Esophagus squamous epithelium (tissue), 5 donors: ENCODE measurements around the gene E4F1. TPM values are rescaled to one million over a fixed set of nuclear protein-coding genes. Genes with fewer than 3 reads are reported as not detected.
"Not testable (repeated sequence)": the region's sequence is repeated elsewhere in the genome, so short reads cannot be mapped to it uniquely, and the experiment has no call there.

Experiments
- DNase-seq: peaks from one replicate; lab custom pipeline; 2025; lab: John Stamatoyannopoulos, UW
- H3K27ac ChIP-seq, 4 donors: fragments of 200-600 bp; sonication (generic); one replicate each; pipeline ENCODE4 v1.5.1; 2016 to 2019; ENCODE audit warnings: mild to moderate bottlenecking in 1 of 4
- H3K27me3 ChIP-seq, 4 donors: fragments of 200-600 bp; sonication (generic); 1 replicate in 3 of 4; 2 replicates in 1 of 4; pipeline versions ENCODE4 v1.5.1 to v1.6.0; 2017 to 2021; ENCODE audit warnings: antibody characterized with exemption in 1 of 4
- H3K36me3 ChIP-seq, 3 donors: fragments of 200-600 bp; sonication (generic); one replicate each; pipeline ENCODE4 v1.5.1; 2016 to 2019
- H3K4me1 ChIP-seq, 3 donors: fragments of 200-600 bp; sonication (generic); one replicate each; pipeline ENCODE4 v1.5.1; 2017 to 2019
- H3K4me3 ChIP-seq, 4 donors: fragments of 200-600 bp; sonication (generic); 1 replicate in 3 of 4; 2 replicates in 1 of 4; pipeline ENCODE4 v1.5.1; 2016 to 2019; ENCODE audit warnings: mild to moderate bottlenecking in 2 of 4, moderate library complexity in 1 of 4
- H3K9me3 ChIP-seq, 3 donors: fragments of 200-600 bp; sonication (generic); one replicate each; pipeline ENCODE4 v1.5.1; 2016 to 2019
- CTCF ChIP-seq, 6 experiments: fragments of 450-650 bp in 4 of 6; fragments of 200-600 bp in 2 of 6; sonication (generic) in 2 of 6; IDR thresholded peaks; one replicate each; pipeline ENCODE4 v1.5.1; 2016 to 2019; ENCODE audit warnings: antibody characterized with exemption in 6 of 6, mild to moderate bottlenecking in 4 of 6, moderate library complexity in 4 of 6
- POLR2A ChIP-seq, 4 donors: fragments of 450-650 bp; IDR thresholded peaks; one replicate each; pipeline ENCODE4 v1.6.1; 2017; ENCODE audit warnings: antibody characterized with exemption in 4 of 4, mild to moderate bottlenecking in 4 of 4, moderate library complexity in 3 of 4
- WGBS, 2 donors: methylation state at CpG; one replicate each; pipeline ENCODE4 v1.1.5; 2018; 5-methylcytosine and 5-hydroxymethylcytosine counted together
- intact Hi-C: fragments of 100-400 bp; cut with DNase I; formaldehyde crosslinking; loops from one replicate; pipeline ENCODE4 v1.15.0; 2022
- total RNA-seq, 4 donors: library from RNA; depleted of rRNA; stranded (reverse); fragments of >200 nt; gene quantifications; one replicate each; pipeline ENCODE4 v1.1.0, GENCODE V29; 2016
- donor health status: DM: yes; HTN: yes; CAD: no.

The E4F1 gene
- total RNA-seq, 4 donors from 2014 or later = 16.8 to 25.6 (median 19.2) TPM

DNA sequence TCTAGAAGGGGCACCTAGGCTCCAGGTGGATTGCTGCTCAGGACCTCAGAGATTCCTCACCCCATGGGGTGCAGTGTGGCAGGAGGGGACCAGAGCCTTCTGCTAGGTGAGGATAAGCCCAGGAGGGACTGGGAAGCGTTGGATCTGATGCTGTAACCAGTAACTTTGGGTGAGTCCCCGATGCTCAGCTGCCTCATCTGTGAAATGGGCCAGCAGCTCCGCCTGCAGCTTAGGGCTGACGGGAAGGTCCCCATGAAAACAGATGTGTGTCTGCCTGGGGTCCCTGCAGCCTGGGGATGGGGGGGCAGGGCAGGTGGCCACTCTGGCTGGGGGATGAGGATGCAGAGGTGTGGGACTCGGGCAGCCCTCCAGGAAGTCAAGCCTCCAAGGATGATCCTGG lies 24.3 kb upstream of the E4F1 start:
- Histone ChIP-seq H3K27ac (no peak overlapping the region), H3K4me3 (no peak overlapping the region), H3K36me3 (no peaks in the 10 kb centered on the region), H3K4me1 (peaks cover 15 to 27% (median 20%) of the 10 kb centered on the region in 3 donors), H3K27me3 (peaks cover 10 to 54% (median 16%) of the 10 kb centered on the region in 4 donors), H3K9me3 (no peaks in the 10 kb centered on the region)
- intact Hi-C loops = no loop called here
- TF ChIP-seq CTCF (IDR thresholded peaks at IDR 0.05) (no peak), POLR2A (IDR thresholded peaks at IDR 0.05) (no peak)
- DNase-seq = no peak
- 60% methylated on average over 1 of the region's 5 CpGs; no CpG with 5 or more reads in 1 of the 2 donors for WGBS, 2 donors

DNA sequence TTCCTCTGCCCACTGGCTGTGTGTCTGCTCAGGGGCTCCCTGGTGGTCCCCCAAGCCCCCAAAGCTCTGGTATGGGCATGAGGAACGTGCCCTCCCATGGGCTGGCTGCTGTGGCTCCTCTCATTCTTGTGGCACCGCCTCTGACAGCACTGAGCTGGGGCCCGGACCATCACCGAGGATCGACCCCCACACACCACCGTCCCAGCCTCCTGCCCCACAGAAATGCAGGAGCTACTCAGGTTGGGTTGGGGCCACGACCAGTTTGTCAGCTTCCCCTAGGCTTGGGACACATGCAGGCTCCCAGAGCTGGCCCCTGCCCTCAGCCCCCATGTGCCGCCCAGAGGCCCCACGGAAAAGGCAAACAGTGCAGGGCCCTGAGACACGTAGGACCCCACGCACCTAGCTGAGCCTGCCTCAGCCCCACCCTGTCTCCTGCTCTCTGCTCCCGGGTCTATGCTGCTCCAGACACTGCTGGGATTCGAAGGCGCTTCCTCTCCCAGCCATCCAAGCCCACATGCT lies 23.7 kb upstream of the E4F1 start:
- intact Hi-C loops = no loop called here
- TF ChIP-seq POLR2A (IDR thresholded peaks at IDR 0.05) = no peak
- TF ChIP-seq CTCF (IDR thresholded peaks at IDR 0.05) = no peak
- WGBS, 2 donors = 83% methylated on average over 7 of the region's 14 CpGs; no CpG with 5 or more reads in 1 of the 2 donors

DNA sequence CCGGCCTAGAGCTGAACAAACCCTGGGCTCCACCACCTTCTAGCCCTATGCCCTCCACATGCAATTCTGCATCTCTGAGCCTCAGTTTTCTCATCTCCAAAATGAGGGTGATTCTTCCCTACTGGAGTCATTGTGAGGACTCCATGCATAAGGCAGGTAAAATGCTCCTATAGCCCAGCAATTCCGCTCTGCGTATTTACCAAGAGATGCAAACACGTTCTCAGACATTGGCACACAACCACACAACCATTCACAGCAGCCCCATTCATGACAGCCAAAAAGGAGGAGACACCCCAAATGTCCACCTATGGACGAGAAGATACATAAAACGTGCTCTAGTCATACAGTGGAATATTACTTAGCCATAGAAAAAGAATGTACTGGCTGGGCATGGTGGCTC lies 23.1 kb upstream of the E4F1 start:
- Histone ChIP-seq H3K4me1 (peaks cover 7 to 22% (median 20%) of the 10 kb centered on the region in 3 donors), H3K27me3 (peaks cover 6 to 42% (median 9%) of the 10 kb centered on the region in 4 donors), H3K27ac (no peak overlapping the region), H3K4me3 (no peak overlapping the region), H3K36me3 (no peaks in the 10 kb centered on the region), H3K9me3 (no peaks in the 10 kb centered on the region)
- WGBS, 2 donors = 91 to 92% methylated on average over 5 to 6 of the region's 6 CpGs
- TF ChIP-seq CTCF (IDR thresholded peaks at IDR 0.05) (no peak), POLR2A (IDR thresholded peaks at IDR 0.05) (no peak)
- DNase-seq = no peak
- intact Hi-C loops = no loop called here

More for the DNA sequence above, 23.7 kb upstream of the E4F1 start:
- DNase-seq = no peak
- no peaks in the 10 kb centered on the region for H3K9me3 ChIP-seq
- H3K27ac ChIP-seq = no peak overlapping the region
- peaks cover 10 to 48% (median 13%) of the 10 kb centered on the region in 4 donors for H3K27me3 ChIP-seq
- H3K36me3 ChIP-seq = no peaks in the 10 kb centered on the region
- peaks cover 13 to 24% (median 22%) of the 10 kb centered on the region in 3 donors for H3K4me1 ChIP-seq
- H3K4me3 ChIP-seq = no peak overlapping the region

- 83 to 93% methylated on average over 8 of the region's 8 CpGs for WGBS, 2 donors
- H3K4me3 ChIP-seq, DNase-seq, H3K9me3 ChIP-seq, H3K27ac ChIP-seq, intact Hi-C loops: not testable (repeated sequence)
- Histone ChIP-seq H3K4me1 (peaks cover 13 to 24% (median 22%) of the 10 kb centered on the region in 3 donors), H3K27me3 (peaks cover 0 to 15% (median 0%) of the 10 kb centered on the region in 4 donors), H3K36me3 (peaks cover 4 to 19% (median 12%) of the 10 kb centered on the region in 3 donors)
These were observed 20.2 kb upstream of the E4F1 start for GRCh38 chr16:2203119-2203688.

GRCh38 chr16:2204416-2205103 lies 18.8 kb upstream of the E4F1 start:
- peaks cover 14 to 32% (median 25%) of the 10 kb centered on the region in 3 donors for H3K36me3 ChIP-seq
- TF ChIP-seq CTCF (IDR thresholded peaks at IDR 0.05) = no peak
- TF ChIP-seq POLR2A (IDR thresholded peaks at IDR 0.05) = no peak
- DNase-seq = no peak
- H3K4me3 ChIP-seq = peak overlapping the region; percentile 67 to 87 (median 82)
- no peaks in the 10 kb centered on the region for H3K9me3 ChIP-seq
- peaks cover 13 to 24% (median 22%) of the 10 kb centered on the region in 3 donors for H3K4me1 ChIP-seq
- intact Hi-C loops = no loop called here
- peak overlapping the region; percentile 96 to 99 (median 98) for H3K27ac ChIP-seq
- peaks cover 0 to 3% (median 0%) of the 10 kb centered on the region in 4 donors for H3K27me3 ChIP-seq
- 74 to 78% methylated on average over 13 of the region's 13 CpGs for WGBS, 2 donors
